Gastrocnemius medialis (tissue), 4 donors: Measurements from ENCODE around the gene KASH5.

Experiments used
- POLR2A ChIP-seq, 2 donors: fragments of 450-650 bp; IDR thresholded peaks; one replicate each; pipeline ENCODE4 v1.6.1; 2017; ENCODE audit warnings: antibody characterized with exemption in 2 of 2, mild to moderate bottlenecking in 2 of 2, moderate library complexity in 2 of 2
- TF ChIP-seq, protein P1 (sequence below), 5 experiments: fragments of 450-650 bp in 3 of 5; fragments of 200-600 bp in 2 of 5; sonication (generic) in 2 of 5; IDR thresholded peaks in 4 of 5; conservative IDR thresholded peaks in 1 of 5; 1 replicate in 4 of 5; 2 replicates in 1 of 5; pipeline ENCODE4 v1.5.1; 2016 to 2019; ENCODE audit warnings: antibody characterized with exemption in 5 of 5, mild to moderate bottlenecking in 3 of 5, moderate library complexity in 3 of 5

DNA sequence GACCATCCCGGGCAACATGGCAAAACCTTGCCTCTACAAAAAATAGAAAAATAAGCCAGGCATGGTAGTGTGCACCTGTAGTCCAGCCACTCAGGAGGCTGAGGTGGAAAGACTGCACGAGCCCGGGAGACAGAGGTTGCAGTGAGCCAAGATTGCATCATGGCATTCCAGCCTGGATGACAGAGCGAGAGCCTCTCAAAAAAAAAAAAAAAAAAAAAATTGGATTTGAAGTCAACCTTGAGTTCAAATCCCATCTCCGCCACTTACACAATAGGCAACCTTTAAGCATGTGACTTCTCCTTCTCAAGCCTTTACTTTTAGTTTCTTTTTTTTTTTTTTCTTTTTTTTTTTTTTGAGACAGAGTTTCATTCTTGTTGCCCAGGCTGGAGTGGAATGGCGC is 12.0 kb downstream of the KASH5 start:
- TF ChIP-seq POLR2A (IDR thresholded peaks at IDR 0.05) = no peak
- TF ChIP-seq, protein P1, sequence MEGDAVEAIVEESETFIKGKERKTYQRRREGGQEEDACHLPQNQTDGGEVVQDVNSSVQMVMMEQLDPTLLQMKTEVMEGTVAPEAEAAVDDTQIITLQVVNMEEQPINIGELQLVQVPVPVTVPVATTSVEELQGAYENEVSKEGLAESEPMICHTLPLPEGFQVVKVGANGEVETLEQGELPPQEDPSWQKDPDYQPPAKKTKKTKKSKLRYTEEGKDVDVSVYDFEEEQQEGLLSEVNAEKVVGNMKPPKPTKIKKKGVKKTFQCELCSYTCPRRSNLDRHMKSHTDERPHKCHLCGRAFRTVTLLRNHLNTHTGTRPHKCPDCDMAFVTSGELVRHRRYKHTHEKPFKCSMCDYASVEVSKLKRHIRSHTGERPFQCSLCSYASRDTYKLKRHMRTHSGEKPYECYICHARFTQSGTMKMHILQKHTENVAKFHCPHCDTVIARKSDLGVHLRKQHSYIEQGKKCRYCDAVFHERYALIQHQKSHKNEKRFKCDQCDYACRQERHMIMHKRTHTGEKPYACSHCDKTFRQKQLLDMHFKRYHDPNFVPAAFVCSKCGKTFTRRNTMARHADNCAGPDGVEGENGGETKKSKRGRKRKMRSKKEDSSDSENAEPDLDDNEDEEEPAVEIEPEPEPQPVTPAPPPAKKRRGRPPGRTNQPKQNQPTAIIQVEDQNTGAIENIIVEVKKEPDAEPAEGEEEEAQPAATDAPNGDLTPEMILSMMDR (IDR thresholded peaks at IDR 0.05 in 4 of 5, conservative IDR thresholded peaks at IDR 0.05 in 1 of 5) = no peak
